Activated T-cell treated with anti-CD3 and anti-CD28 coated beads, Interleukin-2, amount 50 U/mL, for 24 hours (primary cell): Measurements from ENCODE around the gene KCNH2.

Source experiments
- DNase-seq: peaks from one replicate; pipeline ENCODE4 v3.0.0-alpha.2; 2020
- H3K27ac Mint-ChIP-seq: 2 replicates; pipeline ENCODE4 v1.8.0; 2020; ENCODE audit warnings: mild to moderate bottlenecking, mixed read lengths
- H3K27me3 Mint-ChIP-seq: 2 replicates; pipeline ENCODE4 v1.8.0; 2020; ENCODE audit warnings: mixed read lengths
- H3K36me3 Mint-ChIP-seq: 2 replicates; pipeline ENCODE4 v1.8.0; 2020; ENCODE audit warnings: low read depth, mixed read lengths
- H3K4me1 Mint-ChIP-seq: 2 replicates; pipeline ENCODE4 v1.8.0; 2020; ENCODE audit warnings: low read depth, mixed read lengths
- H3K4me3 Mint-ChIP-seq: 2 replicates; pipeline ENCODE4 v1.8.0; 2020; ENCODE audit warnings: mild to moderate bottlenecking, moderate library complexity, mixed read lengths
- H3K9me3 Mint-ChIP-seq: 2 replicates; pipeline ENCODE4 v1.8.0; 2020; ENCODE audit warnings: mixed read lengths

KCNH2 gene

GRCh38 chr7:150993511-150993910, 15.4 kb upstream of the KCNH2 start:
- no peak overlapping the region for H3K4me3 Mint-ChIP-seq
- no peak for DNase-seq
- H3K9me3 Mint-ChIP-seq = peaks cover 19% of the 10 kb centered on the region
- peaks cover 32% of the 10 kb centered on the region for H3K4me1 Mint-ChIP-seq
- no peaks in the 10 kb centered on the region for H3K36me3 Mint-ChIP-seq
- H3K27ac Mint-ChIP-seq = no peak overlapping the region
- H3K27me3 Mint-ChIP-seq = no peaks in the 10 kb centered on the region

GRCh38 chr7:150992833-150993302, 14.7 kb upstream of the KCNH2 start:
- Mint-ChIP-seq H3K9me3 (peaks cover 19% of the 10 kb centered on the region), H3K27ac (no peak overlapping the region), H3K36me3 (no peaks in the 10 kb centered on the region), H3K27me3 (no peaks in the 10 kb centered on the region), H3K4me1 (peaks cover 32% of the 10 kb centered on the region), H3K4me3 (no peak overlapping the region)
- DNase-seq = no peak

GRCh38 chr7:150992051-150992640, 14.0 kb upstream of the KCNH2 start:
- H3K27me3 Mint-ChIP-seq = no peaks in the 10 kb centered on the region
- peaks cover 28% of the 10 kb centered on the region for H3K4me1 Mint-ChIP-seq
- H3K36me3 Mint-ChIP-seq = no peaks in the 10 kb centered on the region
- H3K27ac Mint-ChIP-seq = no peak overlapping the region
- DNase-seq = no peak
- peaks cover 19% of the 10 kb centered on the region for H3K9me3 Mint-ChIP-seq
- H3K4me3 Mint-ChIP-seq = no peak overlapping the region

GRCh38 chr7:150990416-150991186, 12.5 kb upstream of the KCNH2 start, which contains the start of gene NOS3:
Gene NOS3, plus strand, starts transcription at chr7:150991017. Its CDS starts 2,787 bp downstream, at chr7:150993804.
- no peaks in the 10 kb centered on the region for H3K27me3 Mint-ChIP-seq
- H3K4me1 Mint-ChIP-seq = peaks cover 29% of the 10 kb centered on the region
- H3K9me3 Mint-ChIP-seq = peaks cover 19% of the 10 kb centered on the region
- no peaks in the 10 kb centered on the region for H3K36me3 Mint-ChIP-seq
- H3K4me3 Mint-ChIP-seq = no peak within 1 kb of the TSS
- no peak for DNase-seq
- no peak within 1 kb of the TSS for H3K27ac Mint-ChIP-seq

GRCh38 chr7:150989456-150989855, 11.3 kb upstream of the KCNH2 start:
- Mint-ChIP-seq H3K9me3 (peaks cover 19% of the 10 kb centered on the region), H3K36me3 (no peaks in the 10 kb centered on the region), H3K27me3 (peaks cover 2% of the 10 kb centered on the region), H3K27ac (no peak overlapping the region), H3K4me1 (peaks cover 25% of the 10 kb centered on the region), H3K4me3 (no peak overlapping the region)
- DNase-seq = no peak

- Mint-ChIP-seq H3K4me1 (peaks cover 21% of the 10 kb centered on the region), H3K4me3 (peak overlapping the region; percentile 8), H3K27ac (no peak overlapping the region), H3K9me3 (peaks cover 19% of the 10 kb centered on the region), H3K27me3 (peaks cover 6% of the 10 kb centered on the region), H3K36me3 (no peaks in the 10 kb centered on the region)
- peak; percentile 80 for DNase-seq
These were observed 10.4 kb upstream of the KCNH2 start for GRCh38 chr7:150988230-150989226.

GRCh38 chr7:150986556-150986955, 8.4 kb upstream of the KCNH2 start:
- Mint-ChIP-seq H3K9me3 (peaks cover 19% of the 10 kb centered on the region), H3K27me3 (peaks cover 25% of the 10 kb centered on the region), H3K36me3 (no peaks in the 10 kb centered on the region), H3K27ac (no peak overlapping the region), H3K4me3 (no peak overlapping the region), H3K4me1 (peaks cover 21% of the 10 kb centered on the region)
- no peak for DNase-seq

GRCh38 chr7:150986099-150986512, 8.0 kb upstream of the KCNH2 start:
- peaks cover 30% of the 10 kb centered on the region for H3K27me3 Mint-ChIP-seq
- no peak overlapping the region for H3K27ac Mint-ChIP-seq

GRCh38 chr7:150983893-150984368, 5.8 kb upstream of the KCNH2 start:
- no peak overlapping the region for H3K27ac Mint-ChIP-seq
- no peaks in the 10 kb centered on the region for H3K36me3 Mint-ChIP-seq
- H3K27me3 Mint-ChIP-seq = peaks cover 49% of the 10 kb centered on the region
- H3K9me3 Mint-ChIP-seq = no peaks in the 10 kb centered on the region
- H3K4me3 Mint-ChIP-seq = no peak overlapping the region
- no peak for DNase-seq
- peaks cover 21% of the 10 kb centered on the region for H3K4me1 Mint-ChIP-seq

More at GRCh38 chr7:150986099-150986512, 8.0 kb upstream of the KCNH2 start:
- peaks cover 21% of the 10 kb centered on the region for H3K4me1 Mint-ChIP-seq
- no peaks in the 10 kb centered on the region for H3K36me3 Mint-ChIP-seq
- H3K4me3 Mint-ChIP-seq = no peak overlapping the region
- peaks cover 15% of the 10 kb centered on the region for H3K9me3 Mint-ChIP-seq
- DNase-seq = peak; percentile 75

GRCh38 chr7:150982351-150982750, 4.2 kb upstream of the KCNH2 start:
- peaks cover 16% of the 10 kb centered on the region for H3K4me1 Mint-ChIP-seq
- no peaks in the 10 kb centered on the region for H3K9me3 Mint-ChIP-seq
- H3K27ac Mint-ChIP-seq = no peak overlapping the region
- no peaks in the 10 kb centered on the region for H3K36me3 Mint-ChIP-seq
- no peak for DNase-seq
- H3K4me3 Mint-ChIP-seq = no peak overlapping the region
- peaks cover 58% of the 10 kb centered on the region for H3K27me3 Mint-ChIP-seq

GRCh38 chr7:150981644-150982043, 3.5 kb upstream of the KCNH2 start:
- Mint-ChIP-seq H3K9me3 (no peaks in the 10 kb centered on the region), H3K27me3 (peaks cover 65% of the 10 kb centered on the region), H3K36me3 (no peaks in the 10 kb centered on the region), H3K27ac (no peak overlapping the region), H3K4me3 (no peak overlapping the region), H3K4me1 (peaks cover 23% of the 10 kb centered on the region)
- no peak for DNase-seq

- Mint-ChIP-seq H3K4me3 (no peak overlapping the region), H3K36me3 (no peaks in the 10 kb centered on the region), H3K9me3 (no peaks in the 10 kb centered on the region), H3K27ac (no peak overlapping the region), H3K4me1 (peaks cover 19% of the 10 kb centered on the region), H3K27me3 (peaks cover 73% of the 10 kb centered on the region)
- no peak for DNase-seq
These were observed 2.5 kb upstream of the KCNH2 start for GRCh38 chr7:150980663-150981062.

GRCh38 chr7:150979713-150980390, 1.7 kb upstream of the KCNH2 start:
- H3K36me3 Mint-ChIP-seq = no peaks in the 10 kb centered on the region
- peaks cover 23% of the 10 kb centered on the region for H3K4me1 Mint-ChIP-seq
- H3K27me3 Mint-ChIP-seq = peaks cover 78% of the 10 kb centered on the region
- no peaks in the 10 kb centered on the region for H3K9me3 Mint-ChIP-seq
- DNase-seq = no peak
- no peak overlapping the region for H3K27ac Mint-ChIP-seq
- H3K4me3 Mint-ChIP-seq = no peak overlapping the region
